Upper lobe of left lung (tissue), 4 donors: ENCODE results near the gene P2RX7.
"Not testable (repeated sequence)": the region's sequence is repeated elsewhere in the genome, so short reads cannot be mapped to it uniquely, and the experiment has no call there.

Experiments used
- EP300 ChIP-seq, 4 donors: sonication (generic); formaldehyde crosslinking; IDR thresholded peaks; one replicate each; pipeline ENCODE4 v1.5.1; 2017; ENCODE audit warnings: antibody characterized with exemption in 4 of 4, control low read depth in 2 of 4
- POLR2A ChIP-seq, 4 donors: fragments of 450-650 bp; IDR thresholded peaks; one replicate each; pipeline ENCODE4 v1.5.1; 2016 to 2017; ENCODE audit warnings: antibody characterized with exemption in 4 of 4, mild to moderate bottlenecking in 2 of 4
- POLR2AphosphoS5 ChIP-seq, 2 donors: sonication (generic); formaldehyde crosslinking; IDR thresholded peaks; one replicate each; pipeline ENCODE4 v1.5.1; 2017; ENCODE audit warnings: antibody characterized with exemption in 2 of 2
- TF ChIP-seq, protein P1 (sequence below), 6 experiments: fragments of 450-650 bp in 4 of 6; fragments of 200-600 bp in 2 of 6; sonication (generic) in 2 of 6; IDR thresholded peaks; one replicate each; pipeline ENCODE4 v1.5.1; 2016 to 2019; ENCODE audit warnings: antibody characterized with exemption in 6 of 6

DNA sequence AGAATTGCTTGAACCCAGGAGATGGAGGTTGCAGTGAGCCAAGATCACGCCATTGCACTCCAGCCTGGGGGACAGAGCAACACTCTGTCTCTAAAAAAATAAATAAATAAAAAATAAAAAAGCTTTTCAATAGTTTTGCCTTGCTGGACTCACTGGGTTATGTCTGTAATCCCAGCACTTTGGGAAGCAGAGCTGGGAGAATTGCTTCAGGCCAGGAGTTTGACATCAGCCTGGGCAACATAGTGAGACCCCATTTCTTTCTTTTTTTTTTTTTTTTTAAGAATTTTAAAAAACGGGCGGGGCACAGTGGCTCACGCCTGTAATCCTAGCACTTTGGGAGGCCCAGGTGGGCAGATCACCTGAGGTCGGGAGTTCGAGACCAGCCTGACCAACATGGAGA is 68.5 kb downstream of the P2RX7 start:
- TF ChIP-seq, protein P1, sequence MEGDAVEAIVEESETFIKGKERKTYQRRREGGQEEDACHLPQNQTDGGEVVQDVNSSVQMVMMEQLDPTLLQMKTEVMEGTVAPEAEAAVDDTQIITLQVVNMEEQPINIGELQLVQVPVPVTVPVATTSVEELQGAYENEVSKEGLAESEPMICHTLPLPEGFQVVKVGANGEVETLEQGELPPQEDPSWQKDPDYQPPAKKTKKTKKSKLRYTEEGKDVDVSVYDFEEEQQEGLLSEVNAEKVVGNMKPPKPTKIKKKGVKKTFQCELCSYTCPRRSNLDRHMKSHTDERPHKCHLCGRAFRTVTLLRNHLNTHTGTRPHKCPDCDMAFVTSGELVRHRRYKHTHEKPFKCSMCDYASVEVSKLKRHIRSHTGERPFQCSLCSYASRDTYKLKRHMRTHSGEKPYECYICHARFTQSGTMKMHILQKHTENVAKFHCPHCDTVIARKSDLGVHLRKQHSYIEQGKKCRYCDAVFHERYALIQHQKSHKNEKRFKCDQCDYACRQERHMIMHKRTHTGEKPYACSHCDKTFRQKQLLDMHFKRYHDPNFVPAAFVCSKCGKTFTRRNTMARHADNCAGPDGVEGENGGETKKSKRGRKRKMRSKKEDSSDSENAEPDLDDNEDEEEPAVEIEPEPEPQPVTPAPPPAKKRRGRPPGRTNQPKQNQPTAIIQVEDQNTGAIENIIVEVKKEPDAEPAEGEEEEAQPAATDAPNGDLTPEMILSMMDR (IDR thresholded peaks at IDR 0.05) = not testable (repeated sequence)
- not testable (repeated sequence) for TF ChIP-seq POLR2A, POLR2AphosphoS5, EP300 (IDR thresholded peaks at IDR 0.05)
